DMS153 treated with DMSO at 0.1 percent for 48 hours (cell line): Measurements from ENCODE around the gene SLC12A8.

Experiments
- DNase-seq: peaks from one replicate; lab custom pipeline; 2025; ENCODE audit not compliant: unreplicated experiment; lab: John Stamatoyannopoulos, UW

Gene SLC12A8

DNA sequence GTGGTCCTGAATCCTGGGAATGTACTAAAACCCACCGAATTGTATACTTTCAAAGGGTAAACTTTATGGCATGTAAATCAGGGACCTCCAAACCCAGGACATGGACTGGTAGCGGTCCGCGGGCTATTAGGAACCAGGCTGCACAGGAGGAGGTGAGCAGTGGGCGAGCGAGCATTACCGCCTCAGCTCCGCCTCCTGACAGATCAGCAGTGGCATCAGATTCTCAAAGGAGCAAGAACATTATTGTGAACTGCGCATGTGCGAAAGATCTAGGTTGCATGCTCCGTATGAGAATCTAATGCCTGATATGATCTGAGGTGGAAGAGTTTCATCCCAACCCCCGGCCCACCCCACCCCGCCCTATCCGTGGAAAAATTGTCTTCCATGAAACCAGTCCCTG lies 178.9 kb downstream of the SLC12A8 start:
- DNase-seq = no peak

DNA sequence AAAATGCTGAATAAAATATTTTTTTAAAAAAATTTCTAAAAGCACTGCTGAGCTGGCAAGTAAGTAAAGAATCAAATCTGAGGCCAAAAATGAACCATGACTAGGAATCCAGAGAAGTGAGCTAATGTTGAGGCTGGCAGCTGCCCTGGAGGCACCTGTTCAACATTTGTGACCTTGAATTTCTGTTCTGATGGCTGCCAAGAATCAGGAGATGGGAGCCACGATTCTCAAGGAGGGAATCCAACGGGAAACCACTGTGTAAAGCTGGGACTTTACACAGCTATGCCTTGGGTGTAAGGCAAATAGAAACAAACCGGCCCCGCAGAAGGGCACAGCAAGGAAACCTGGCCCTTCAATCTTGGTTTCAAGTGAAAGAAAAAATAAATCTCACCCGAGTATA lies 179.4 kb downstream of the SLC12A8 start:
- no peak for DNase-seq

DNA sequence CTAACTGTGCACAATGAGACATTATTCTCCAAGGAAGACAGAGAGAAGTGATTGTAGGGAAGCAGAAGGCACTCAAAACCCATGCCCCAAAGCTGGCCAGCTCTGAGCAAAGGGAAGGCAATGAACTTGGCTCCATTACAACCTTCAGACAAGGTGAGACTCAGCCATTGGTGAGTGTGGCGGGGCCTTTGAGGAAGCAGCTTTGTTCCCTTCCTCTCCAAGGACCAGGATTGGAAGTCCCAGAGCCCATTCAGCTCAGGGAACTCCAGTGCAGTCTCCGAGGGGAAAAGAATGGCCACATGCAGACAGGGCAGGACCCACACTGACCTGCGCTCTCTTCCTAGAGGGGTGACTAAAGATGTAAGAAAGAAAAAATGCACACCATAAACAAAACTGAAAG lies 179.9 kb downstream of the SLC12A8 start:
- DNase-seq = no peak
